Measurements from ENCODE around the gene THAP11. TPM values are rescaled to one million over a fixed set of nuclear protein-coding genes. Genes with fewer than 3 reads are reported as not detected.
A peak's percentile ranks its signal among the peaks of the same experiment; 100 is the strongest.

Gene THAP11
- total and polyA plus RNA-seq, 2 of the 13 experiments (the other 11 are each of a cell fraction or from before 2014, with no cell fraction given), result 44.2 to 53.4 TPM

GRCh38 chr16:67846320-67847063, 4.4 kb downstream of the THAP11 start, which contains the start of gene NUTF2 (continued):
- TF ChIP-seq ZNF800 (CRISPR knock-in tag; IDR thresholded peaks at IDR 0.05) (peak; percentile 13; the same call in 1 of the 2 replicates), ZNF275 (CRISPR knock-in tag; IDR thresholded peaks at IDR 0.05; ENCODE audit: borderline replicate concordance) (peak; percentile 50; the same call in 1 of the 2 replicates), PLRG1 (conservative IDR thresholded peaks at IDR 0.05) (no peak), NCOA2 (CRISPR knock-in tag; IDR thresholded peaks at IDR 0.05) (peak; percentile 51; the same call in 1 of the 2 replicates), TCF7 (IDR thresholded peaks at IDR 0.05; ENCODE audit: low read depth) (no peak), NFKB2 (CRISPR knock-in tag; IDR thresholded peaks at IDR 0.05; ENCODE audit: borderline replicate concordance) (peak; percentile 38; the same call in 1 of the 2 replicates), ZNF33A (CRISPR knock-in tag; IDR thresholded peaks at IDR 0.05; ENCODE audit: borderline replicate concordance) (peak; percentile 65; the same call in 1 of the 2 replicates), ZNF619 (CRISPR knock-in tag; IDR thresholded peaks at IDR 0.05) (peak; percentile 95), STAT6 (CRISPR knock-in tag; IDR thresholded peaks at IDR 0.05; ENCODE audit: borderline replicate concordance) (peak; percentile 96; the same call in 1 of the 2 replicates), ZNF737 (CRISPR knock-in tag; IDR thresholded peaks at IDR 0.05; ENCODE audit: borderline replicate concordance) (no peak), ARHGAP35 (CRISPR knock-in tag; IDR thresholded peaks at IDR 0.05; ENCODE audit: borderline replicate concordance) (0 out of 2 replicates have a peak, but pooled peaks have one; percentile 92), ZFAT (CRISPR knock-in tag; conservative IDR thresholded peaks at IDR 0.05) (no peak), ADNP (CRISPR knock-in tag; IDR thresholded peaks at IDR 0.05) (no peak), KLF15 (CRISPR knock-in tag; IDR thresholded peaks at IDR 0.05; ENCODE audit: borderline replicate concordance) (peak; percentile 54; the same call in 1 of the 2 replicates), TFE3 (CRISPR knock-in tag; IDR thresholded peaks at IDR 0.05) (no peak), SIX4 (CRISPR knock-in tag; IDR thresholded peaks at IDR 0.05) (no peak), ZNF143 (CRISPR knock-in tag; IDR thresholded peaks at IDR 0.05) (peak; percentile 96), MTF2 (CRISPR knock-in tag; IDR thresholded peaks at IDR 0.05; ENCODE audit: borderline replicate concordance) (no peak), DBP (CRISPR knock-in tag; IDR thresholded peaks at IDR 0.05; ENCODE audit: not compliant biosample characterization) (no peak), NPAS2 (CRISPR knock-in tag; IDR thresholded peaks at IDR 0.05; ENCODE audit: borderline replicate concordance) (no peak), HDAC1 (CRISPR knock-in tag; IDR thresholded peaks at IDR 0.05) (peak; percentile 94)

All from HepG2 (cell line).